Lower lobe of right lung (tissue), 2 donors: ENCODE measurements around the gene GSKIP. TPM values are rescaled to one million over a fixed set of nuclear protein-coding genes. Genes with fewer than 3 reads are reported as not detected.

Experiments
- ATAC-seq, 2 donors: fragments of 200-7000 bp; cut with Tn5 transposase; one replicate each; pipeline ENCODE4 v1.9.1; 2020 to 2022; ENCODE audit warnings: mild to moderate bottlenecking in 2 of 2, moderate library complexity in 2 of 2
- DNase-seq: peaks from one replicate; pipeline ENCODE4 v3.0.0-alpha.2; 2020
- H3K27ac ChIP-seq: fragments of 200-600 bp; one replicate; pipeline ENCODE4 v1.8.0; 2022
- H3K27me3 ChIP-seq: fragments of 200-600 bp; one replicate; pipeline ENCODE4 v1.8.0; 2022; ENCODE audit warnings: low read depth
- H3K36me3 ChIP-seq: fragments of 200-600 bp; one replicate; pipeline ENCODE4 v1.8.0; 2022; ENCODE audit warnings: mild to moderate bottlenecking
- H3K4me1 ChIP-seq: fragments of 200-600 bp; one replicate; pipeline ENCODE4 v1.8.0; 2022
- H3K4me3 ChIP-seq: fragments of 200-600 bp; one replicate; pipeline ENCODE4 v1.8.0; 2022; ENCODE audit warnings: mild to moderate bottlenecking
- H3K9me3 ChIP-seq: fragments of 200-600 bp; one replicate; pipeline ENCODE4 v1.8.0; 2022
- CTCF ChIP-seq: fragments of 200-600 bp; IDR thresholded peaks from one replicate; pipeline ENCODE4 v1.8.0; 2022; ENCODE audit warnings: antibody characterized with exemption, mild to moderate bottlenecking
- intact Hi-C: fragments of 100-400 bp; cut with DNase I; formaldehyde crosslinking; loops from one replicate; pipeline ENCODE4 v1.11.0; 2022
- total RNA-seq: library from RNA; stranded (reverse); fragmentation: NEBNext Ultra II Directional; extraction: Animal tissue kit (Norgen Biotek cat#: 25700); gene quantifications from one replicate; pipeline ENCODE4 v1.2.1, GENCODE V29; 2021
- donor health status: DM: no; HTN: yes; CAD: no; lungs with severe emphysema.

Gene GSKIP
- total RNA-seq, 1 donor from 2014 or later: 12.6 TPM

DNA sequence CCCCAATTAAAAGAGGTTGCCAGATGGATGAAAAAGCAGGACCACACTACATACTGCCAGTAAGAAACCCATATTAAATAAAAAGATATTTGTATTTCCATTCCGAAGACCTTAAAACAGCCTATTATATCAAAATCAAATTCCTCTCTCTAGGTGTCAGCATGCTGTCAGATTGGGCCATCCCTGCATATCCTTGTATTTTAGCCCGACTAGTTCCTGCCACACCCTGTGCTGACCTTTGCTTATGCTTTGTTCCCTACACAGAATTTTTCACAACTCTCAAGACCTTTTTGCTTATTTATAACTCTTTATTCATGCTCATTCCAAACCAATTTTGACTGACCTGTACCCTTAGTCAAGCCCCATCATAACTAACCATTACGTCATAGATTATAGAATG, 12.8 kb downstream of the GSKIP start:
- Histone ChIP-seq H3K9me3 (no peaks in the 10 kb centered on the region), H3K36me3 (no peaks in the 10 kb centered on the region), H3K27me3 (no peaks in the 10 kb centered on the region), H3K27ac (no peak overlapping the region), H3K4me3 (no peak overlapping the region), H3K4me1 (no peaks in the 10 kb centered on the region)
- TF ChIP-seq CTCF: no peak
- intact Hi-C loops: no loop called here
- no peak for ATAC-seq
- DNase-seq: no peak

DNA sequence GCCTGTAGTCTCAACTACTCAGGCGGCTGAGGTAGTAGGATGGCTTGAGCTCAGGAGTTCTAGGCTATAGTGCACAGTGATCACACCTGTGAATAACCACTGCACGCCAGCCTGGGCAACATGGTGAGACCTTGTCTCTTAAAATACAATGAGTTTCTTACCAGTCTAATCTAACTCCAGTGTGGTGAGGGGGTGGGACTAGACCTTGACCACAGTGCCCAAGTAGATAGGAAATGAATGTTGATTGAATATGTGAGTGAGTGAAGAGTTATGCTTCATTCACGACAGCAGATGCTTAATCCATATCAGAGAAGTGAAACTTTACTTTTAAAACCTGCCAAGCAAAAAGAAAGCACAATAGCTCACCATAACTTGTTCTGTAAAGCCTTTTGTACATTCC, 17.4 kb downstream of the GSKIP start:
- TF ChIP-seq CTCF: no peak
- H3K4me3 ChIP-seq: no peak overlapping the region
- peaks cover 25% of the 10 kb centered on the region for H3K36me3 ChIP-seq
- intact Hi-C loops: no loop called here
- no peaks in the 10 kb centered on the region for H3K9me3 ChIP-seq
- ATAC-seq (no peak), DNase-seq (no peak)
- no peak overlapping the region for H3K27ac ChIP-seq
- H3K4me1 ChIP-seq: no peaks in the 10 kb centered on the region
- H3K27me3 ChIP-seq: no peaks in the 10 kb centered on the region

GRCh38 chr14:96383445-96383844, 20.1 kb downstream of the GSKIP start:
- no peak overlapping the region for H3K4me3 ChIP-seq

DNA sequence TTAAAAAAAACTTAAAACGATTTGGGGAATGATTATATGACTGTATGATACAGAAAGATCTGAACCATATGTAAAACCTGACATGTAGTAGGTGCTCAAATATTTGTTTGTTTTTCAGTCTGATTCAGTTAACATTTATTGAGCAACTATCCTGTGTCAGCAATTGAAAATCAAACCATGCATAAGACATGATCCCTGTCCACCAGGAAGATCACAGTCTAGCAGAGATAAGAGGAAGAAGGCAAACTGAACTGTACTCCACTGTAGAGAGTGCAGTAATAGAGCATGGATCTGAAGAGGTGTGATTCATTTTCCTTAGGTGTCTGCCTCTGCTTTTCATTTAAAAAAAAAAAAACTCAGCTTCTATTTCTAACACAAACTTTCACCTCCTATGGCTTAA, 20.7 kb downstream of the GSKIP start:
- ATAC-seq: no peak
- TF ChIP-seq CTCF: no peak
- no peaks in the 10 kb centered on the region for H3K4me1 ChIP-seq
- peaks cover 36% of the 10 kb centered on the region for H3K36me3 ChIP-seq
- no peak overlapping the region for H3K4me3 ChIP-seq
- no peaks in the 10 kb centered on the region for H3K27me3 ChIP-seq
- H3K9me3 ChIP-seq: no peaks in the 10 kb centered on the region
- no peak overlapping the region for H3K27ac ChIP-seq
- DNase-seq: no peak
- intact Hi-C loops: no loop called here

More at GRCh38 chr14:96383445-96383844, 20.1 kb downstream of the GSKIP start:
- Histone ChIP-seq H3K36me3 (peaks cover 36% of the 10 kb centered on the region), H3K27me3 (no peaks in the 10 kb centered on the region), H3K4me1 (no peaks in the 10 kb centered on the region), H3K9me3 (no peaks in the 10 kb centered on the region), H3K27ac (no peak overlapping the region)
- no peak for TF ChIP-seq CTCF
- ATAC-seq: no peak
- intact Hi-C loops: no loop called here
- DNase-seq: no peak

DNA sequence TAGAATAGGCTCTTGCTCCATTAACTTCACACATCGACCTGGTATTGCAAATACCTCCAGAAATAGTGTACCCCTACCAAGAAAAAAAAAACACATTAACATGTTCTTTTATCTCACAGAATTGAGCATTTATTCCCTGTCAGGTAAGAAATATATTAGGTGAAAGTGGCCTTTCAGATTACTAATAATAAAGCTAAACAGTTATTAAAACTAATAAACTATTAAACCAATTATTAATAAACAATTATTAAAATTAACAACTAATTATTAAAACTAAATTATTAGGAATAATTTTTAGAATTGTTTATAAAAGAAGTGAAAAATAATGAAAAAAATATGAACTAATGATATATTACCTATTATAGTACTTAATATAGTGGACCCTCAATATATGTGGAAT, 21.4 kb downstream of the GSKIP start:
- intact Hi-C loops: no loop called here
- Histone ChIP-seq H3K4me1 (no peaks in the 10 kb centered on the region), H3K9me3 (no peaks in the 10 kb centered on the region), H3K4me3 (no peak overlapping the region), H3K36me3 (peaks cover 36% of the 10 kb centered on the region), H3K27me3 (no peaks in the 10 kb centered on the region), H3K27ac (no peak overlapping the region)
- DNase-seq: no peak
- ATAC-seq: no peak
- no peak for TF ChIP-seq CTCF

DNA sequence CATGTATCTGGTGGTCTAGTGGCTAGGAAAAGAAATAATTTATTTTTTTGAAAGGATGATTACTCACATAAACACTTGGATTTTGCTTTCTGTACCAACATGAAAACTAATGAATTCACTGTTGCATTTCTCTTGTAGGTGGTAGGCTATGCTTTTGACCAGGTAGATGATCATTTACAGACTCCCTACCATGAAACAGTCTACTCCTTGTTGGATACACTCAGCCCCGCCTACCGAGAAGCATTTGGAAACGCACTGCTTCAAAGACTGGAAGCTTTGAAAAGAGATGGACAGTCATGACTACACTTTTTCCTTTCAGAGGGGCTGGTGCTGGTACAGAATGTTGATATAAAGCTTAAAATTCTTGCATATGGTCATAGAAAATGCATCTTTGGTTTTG, 22.1 kb downstream of the GSKIP start:
- intact Hi-C loops: no loop called here
- H3K27ac ChIP-seq: no peak overlapping the region
- TF ChIP-seq CTCF: no peak

More for the DNA sequence above, 22.1 kb downstream of the GSKIP start:
- Histone ChIP-seq H3K9me3 (no peaks in the 10 kb centered on the region), H3K27me3 (no peaks in the 10 kb centered on the region), H3K4me3 (no peak overlapping the region), H3K36me3 (peaks cover 36% of the 10 kb centered on the region), H3K4me1 (no peaks in the 10 kb centered on the region)
- no peak for DNase-seq
- no peak for ATAC-seq
